ENCODE measurements around the gene COG8. TPM values are rescaled to one million over a fixed set of nuclear protein-coding genes. Genes with fewer than 3 reads are reported as not detected.

Gene COG8
- polyA plus RNA-seq, 1 donor (not counting 4 experiments of a cell fraction or from before 2014, with no cell fraction given) = 16.0 TPM

DNA sequence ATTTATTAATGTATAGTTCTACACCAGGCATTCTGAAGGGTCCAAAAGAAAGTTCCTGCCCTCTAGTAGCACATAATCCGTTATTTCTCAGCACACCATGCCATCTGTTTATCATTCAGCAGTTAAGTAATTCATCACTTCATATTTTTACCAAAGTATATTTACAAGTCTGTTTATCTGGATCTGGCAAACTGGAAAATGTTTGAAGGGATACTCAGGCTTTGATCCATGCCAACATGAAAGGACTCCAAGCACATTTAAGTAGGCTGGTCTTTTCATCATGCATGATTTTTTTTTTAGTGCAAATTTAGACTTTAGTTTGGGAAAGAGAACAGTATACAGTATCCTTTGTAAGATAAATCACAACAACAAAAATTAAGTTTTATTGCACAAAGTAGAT is 32.3 kb downstream of the COG8 start:
- DNase-seq (ENCODE audit: low read depth, low spot score) = no peak
- H3K9ac ChIP-seq (ENCODE audit: control insufficient read depth, extremely low read depth, insufficient read depth, low read length) = no peak overlapping the region
- H3K4me3 ChIP-seq (ENCODE audit: control insufficient read depth in 2 of 3, extremely low read depth in 1 of 3, insufficient read depth in 2 of 3, low read depth in 1 of 3, low read length in 3 of 3) = no peak overlapping the region
- H3K36me3 ChIP-seq (ENCODE audit: control insufficient read depth in 2 of 2, extremely low read depth in 1 of 2, insufficient read depth in 2 of 2, low read length in 2 of 2) = no peaks in the 10 kb centered on the region
- peaks cover under 1% of the 10 kb centered on the region for H3K9me1 ChIP-seq (ENCODE audit: control insufficient read depth, extremely low read depth, insufficient read depth, low read length)
- no peak overlapping the region for H3K4me2 ChIP-seq (ENCODE audit: control insufficient read depth, extremely low read depth, insufficient read depth, low read depth, low read length)
- no peak for TF ChIP-seq EZH2 (IDR thresholded peaks at IDR 0.05; ENCODE audit: low read length)
- TF ChIP-seq, protein P1, sequence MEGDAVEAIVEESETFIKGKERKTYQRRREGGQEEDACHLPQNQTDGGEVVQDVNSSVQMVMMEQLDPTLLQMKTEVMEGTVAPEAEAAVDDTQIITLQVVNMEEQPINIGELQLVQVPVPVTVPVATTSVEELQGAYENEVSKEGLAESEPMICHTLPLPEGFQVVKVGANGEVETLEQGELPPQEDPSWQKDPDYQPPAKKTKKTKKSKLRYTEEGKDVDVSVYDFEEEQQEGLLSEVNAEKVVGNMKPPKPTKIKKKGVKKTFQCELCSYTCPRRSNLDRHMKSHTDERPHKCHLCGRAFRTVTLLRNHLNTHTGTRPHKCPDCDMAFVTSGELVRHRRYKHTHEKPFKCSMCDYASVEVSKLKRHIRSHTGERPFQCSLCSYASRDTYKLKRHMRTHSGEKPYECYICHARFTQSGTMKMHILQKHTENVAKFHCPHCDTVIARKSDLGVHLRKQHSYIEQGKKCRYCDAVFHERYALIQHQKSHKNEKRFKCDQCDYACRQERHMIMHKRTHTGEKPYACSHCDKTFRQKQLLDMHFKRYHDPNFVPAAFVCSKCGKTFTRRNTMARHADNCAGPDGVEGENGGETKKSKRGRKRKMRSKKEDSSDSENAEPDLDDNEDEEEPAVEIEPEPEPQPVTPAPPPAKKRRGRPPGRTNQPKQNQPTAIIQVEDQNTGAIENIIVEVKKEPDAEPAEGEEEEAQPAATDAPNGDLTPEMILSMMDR (optimal IDR thresholded peaks at IDR 0.05 in 1 of 3, IDR thresholded peaks at IDR 0.05 in 1 of 3, conservative IDR thresholded peaks at IDR 0.05 in 1 of 3; ENCODE audit: extremely low read depth in 1 of 3, insufficient read depth in 2 of 3, low read length in 3 of 3) = no peak
- H4K20me1 ChIP-seq (ENCODE audit: control insufficient read depth, extremely low read depth, insufficient read depth, low read length) = peaks cover under 1% of the 10 kb centered on the region
- no peak overlapping the region for H3K27ac ChIP-seq (ENCODE audit: control insufficient read depth, insufficient read depth, low read length)
- FAIRE-seq = no peak
- H3K9me3 ChIP-seq (ENCODE audit: control insufficient read depth, low read depth, low read length) = no peaks in the 10 kb centered on the region
- H3K4me1 ChIP-seq (ENCODE audit: control insufficient read depth, extremely low read depth, insufficient read depth, low read length) = peaks cover 7% of the 10 kb centered on the region
- peaks cover 9% of the 10 kb centered on the region for H3K79me2 ChIP-seq (ENCODE audit: control insufficient read depth, insufficient read depth, low read length)
- H2AFZ ChIP-seq (ENCODE audit: control insufficient read depth, low read length) = no peak overlapping the region
- dilution Hi-C loops (cut with MboI; ENCODE audit: extremely low pct_ligation_motif_present, low sequenced_read_pairs) = no loop called here
- no peaks in the 10 kb centered on the region for H3K27me3 ChIP-seq (ENCODE audit: control insufficient read depth, extremely low read depth, insufficient read depth, low read length)

DNA sequence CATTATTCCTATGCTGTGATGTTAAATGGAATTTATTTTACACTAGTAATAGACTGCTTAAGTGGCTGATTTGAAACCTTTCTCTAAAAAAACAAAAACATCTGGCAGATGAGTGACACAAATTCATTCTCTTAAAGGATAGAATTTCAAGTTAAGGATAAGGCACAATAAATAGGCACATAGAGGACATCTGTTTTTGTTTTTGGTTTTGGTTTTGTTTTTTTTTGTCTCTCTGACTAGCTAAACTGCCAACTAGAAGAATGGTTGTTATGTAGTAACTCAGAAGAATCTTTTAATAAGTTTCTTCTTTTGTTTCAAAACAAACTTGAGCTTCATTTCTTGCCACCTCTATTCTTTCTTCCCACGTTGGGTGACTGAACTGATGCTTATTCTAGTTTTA is 33.3 kb downstream of the COG8 start:
- Histone ChIP-seq H4K20me1 (ENCODE audit: control insufficient read depth, extremely low read depth, insufficient read depth, low read length) (no peaks in the 10 kb centered on the region), H3K79me2 (ENCODE audit: control insufficient read depth, insufficient read depth, low read length) (no peaks in the 10 kb centered on the region), H3K9me1 (ENCODE audit: control insufficient read depth, extremely low read depth, insufficient read depth, low read length) (no peaks in the 10 kb centered on the region), H3K9ac (ENCODE audit: control insufficient read depth, extremely low read depth, insufficient read depth, low read length) (no peak overlapping the region), H3K4me2 (ENCODE audit: control insufficient read depth, extremely low read depth, insufficient read depth, low read depth, low read length) (no peak overlapping the region), H3K27ac (ENCODE audit: control insufficient read depth, insufficient read depth, low read length) (no peak overlapping the region), H3K27me3 (ENCODE audit: control insufficient read depth, extremely low read depth, insufficient read depth, low read length) (no peaks in the 10 kb centered on the region), H3K4me1 (ENCODE audit: control insufficient read depth, extremely low read depth, insufficient read depth, low read length) (peaks cover 5% of the 10 kb centered on the region), H3K36me3 (ENCODE audit: control insufficient read depth in 2 of 2, extremely low read depth in 1 of 2, insufficient read depth in 2 of 2, low read length in 2 of 2) (peaks cover 4 to 6% of the 10 kb centered on the region in 2 experiments), H3K4me3 (ENCODE audit: control insufficient read depth in 2 of 3, extremely low read depth in 1 of 3, insufficient read depth in 2 of 3, low read depth in 1 of 3, low read length in 3 of 3) (no peak overlapping the region), H3K9me3 (ENCODE audit: control insufficient read depth, low read depth, low read length) (no peaks in the 10 kb centered on the region), H2AFZ (ENCODE audit: control insufficient read depth, low read length) (no peak overlapping the region)
- FAIRE-seq (no peak), DNase-seq (ENCODE audit: low read depth, low spot score) (no peak)
- TF ChIP-seq, protein P1 (optimal IDR thresholded peaks at IDR 0.05 in 1 of 3, IDR thresholded peaks at IDR 0.05 in 1 of 3, conservative IDR thresholded peaks at IDR 0.05 in 1 of 3; ENCODE audit: extremely low read depth in 1 of 3, insufficient read depth in 2 of 3, low read length in 3 of 3) = no peak
- no peak for TF ChIP-seq EZH2 (IDR thresholded peaks at IDR 0.05; ENCODE audit: low read length)
- dilution Hi-C loops (cut with MboI; ENCODE audit: extremely low pct_ligation_motif_present, low sequenced_read_pairs) = no loop called here
